H1 (cell line): ENCODE data around the gene HAO2. TPM values are rescaled to one million over a fixed set of nuclear protein-coding genes. Genes with fewer than 3 reads are reported as not detected.

Experiments used
- CTCF ChIA-PET: fragments of 300-600 bp; sonication (Branson Sonifier 250); formaldehyde crosslinking; loops from one replicate; lab custom pipeline; 2021; ENCODE audit not compliant: partially characterized antibody; lab: Charles Lee
- POLR2A ChIA-PET: fragments of 300-600 bp; sonication (Branson Sonifier 250); formaldehyde crosslinking; loops from one replicate; lab custom pipeline; 2021; ENCODE audit warnings: inconsistent platforms; ENCODE audit not compliant: partially characterized antibody; lab: Charles Lee
- DNase-seq, 2 experiments: peaks; one replicate each; pipeline versions ENCODE4 v3.0.0 to v3.0.0-alpha.2; 2010 to 2022; ENCODE audit warnings: low spot score in 2 of 2, low read depth in 1 of 2, mixed read lengths in 1 of 2
- FAIRE-seq: peaks from 2 replicates; lab custom pipeline; 2011; peaks lifted over from hg19 to GRCh38; lab: Jason Lieb, UNC
- H2AFZ ChIP-seq: 2 replicates; pipeline ENCODE4 v1.8.1; 2012; ENCODE audit warnings: low read length, inconsistent platforms
- H2AK5ac ChIP-seq: 2 replicates; pipeline ENCODE4 v1.6.1; 2013; ENCODE audit warnings: low read depth, low read length
- H2BK120ac ChIP-seq: replicated peaks from 2 replicates; pipeline ENCODE3; 2013; ENCODE audit warnings: low read depth, low read length, inconsistent platforms
- H2BK12ac ChIP-seq: 2 replicates; pipeline ENCODE4 v1.6.1; 2013; ENCODE audit warnings: low read depth, low read length
- H2BK15ac ChIP-seq: 2 replicates; pipeline ENCODE4 v1.6.1; 2013; ENCODE audit warnings: low read length
- H2BK20ac ChIP-seq: 2 replicates; pipeline ENCODE4 v1.6.1; 2013; ENCODE audit warnings: low read length
- H2BK5ac ChIP-seq: 2 replicates; pipeline ENCODE4 v1.6.1; 2013; ENCODE audit warnings: low read depth, low read length
- H3K14ac ChIP-seq: 2 replicates; pipeline ENCODE4 v1.6.1; 2013; ENCODE audit warnings: inconsistent platforms; ENCODE audit not compliant: insufficient read length
- H3K18ac ChIP-seq: 2 replicates; pipeline ENCODE4 v1.6.1; 2013; ENCODE audit warnings: low read length; ENCODE audit errors: extremely low read depth
- H3K23ac ChIP-seq: 2 replicates; pipeline ENCODE4 v1.6.1; 2013; ENCODE audit warnings: inconsistent platforms; ENCODE audit not compliant: insufficient read length
- H3K23me2 ChIP-seq: 2 replicates; pipeline ENCODE4 v1.6.1; 2013; ENCODE audit warnings: low read depth, low read length
- H3K27ac ChIP-seq: 2 replicates; pipeline ENCODE4 v1.6.1; 2011; ENCODE audit warnings: low read depth, low read length, inconsistent platforms
- H3K27me3 ChIP-seq, 4 experiments: replicated peaks in 1 of 4; 1 replicate in 1 of 4; 2 replicates in 3 of 4; pipeline versions ENCODE4 v1.6.1 to v1.8.1; 2011 to 2013; ENCODE audit warnings: low read length in 3 of 4, mild to moderate bottlenecking in 3 of 4, inconsistent platforms in 2 of 4, mixed read lengths in 2 of 4, moderate library complexity in 1 of 4; ENCODE audit not compliant: control insufficient read depth in 3 of 4, insufficient read depth in 3 of 4; ENCODE audit errors: extremely low read depth in 1 of 4
- H3K36me3 ChIP-seq, 4 experiments: 2 replicates each; pipeline versions ENCODE4 v1.6.1 to v1.8.1; 2011 to 2013; ENCODE audit warnings: mild to moderate bottlenecking in 4 of 4, low read length in 3 of 4, moderate library complexity in 2 of 4, control low read depth in 1 of 4, inconsistent platforms in 1 of 4; ENCODE audit not compliant: insufficient read depth in 4 of 4, control insufficient read depth in 2 of 4
- H3K4ac ChIP-seq: replicated peaks from 2 replicates; pipeline ENCODE3; 2013; ENCODE audit warnings: low read length, low read depth, mixed read lengths, inconsistent platforms; ENCODE audit not compliant: insufficient read length
- H3K4me1 ChIP-seq, 4 experiments: replicated peaks in 1 of 4; 1 replicate in 1 of 4; 2 replicates in 3 of 4; pipeline versions ENCODE4 v1.6.1 to v1.8.1; 2011 to 2013; ENCODE audit warnings: low read length in 3 of 4, inconsistent platforms in 2 of 4, mixed read lengths in 1 of 4; ENCODE audit not compliant: insufficient read depth in 4 of 4, control insufficient read depth in 3 of 4
- H3K4me2 ChIP-seq, 2 experiments: 2 replicates each; pipeline versions ENCODE4 v1.6.1 to v1.8.1; 2011 to 2013; ENCODE audit warnings: low read depth in 2 of 2, low read length in 2 of 2, control low read depth in 1 of 2, inconsistent platforms in 1 of 2, mild to moderate bottlenecking in 1 of 2; ENCODE audit not compliant: insufficient read depth in 1 of 2
- H3K4me3 ChIP-seq, 4 experiments: fragments of 200-600, 300-600 bp in 1 of 4; sonication (generic), shearing (Covaris generic), sonication (Bioruptor Twin) in 1 of 4; 2 replicates each; pipeline versions ENCODE4 v1.5.1 to v1.8.1; 2011 to 2016; ENCODE audit warnings: low read length in 4 of 4, low read depth in 3 of 4, control low read depth in 2 of 4, inconsistent platforms in 2 of 4, mild to moderate bottlenecking in 2 of 4, mixed read lengths in 1 of 4, moderate library complexity in 1 of 4; ENCODE audit not compliant: insufficient read depth in 2 of 4; ENCODE audit errors: extremely low read depth in 1 of 4
- H3K56ac ChIP-seq: replicated peaks from 2 replicates; pipeline ENCODE3; 2013; ENCODE audit warnings: low read depth, mild to moderate bottlenecking, mixed read lengths, low read length, inconsistent platforms; ENCODE audit not compliant: insufficient read length
- H3K79me1 ChIP-seq: 2 replicates; pipeline ENCODE4 v1.6.1; 2013; ENCODE audit warnings: low read depth, low read length, control low read depth
- H3K79me2 ChIP-seq, 2 experiments: 2 replicates each; pipeline versions ENCODE4 v1.6.1 to v1.8.1; 2012 to 2013; ENCODE audit warnings: low read length in 2 of 2, mild to moderate bottlenecking in 2 of 2, inconsistent platforms in 1 of 2; ENCODE audit not compliant: insufficient read depth in 2 of 2, control insufficient read depth in 1 of 2
- H3K9ac ChIP-seq, 4 experiments: replicated peaks in 1 of 4; 1 replicate in 1 of 4; 2 replicates in 3 of 4; pipeline versions ENCODE4 v1.6.1 to v1.8.1; 2011 to 2013; ENCODE audit warnings: low read depth in 3 of 4, low read length in 3 of 4, control low read depth in 2 of 4, mild to moderate bottlenecking in 2 of 4, moderate library complexity in 2 of 4, inconsistent platforms in 1 of 4; ENCODE audit errors: extremely low read depth in 1 of 4
- H3K9me3 ChIP-seq, 2 experiments: 2 replicates each; pipeline versions ENCODE4 v1.6.1 to v1.8.1; 2012 to 2013; ENCODE audit warnings: mild to moderate bottlenecking in 2 of 2, moderate library complexity in 2 of 2, control low read depth in 1 of 2, inconsistent platforms in 1 of 2, low read depth in 1 of 2, low read length in 1 of 2, mixed read lengths in 1 of 2; ENCODE audit not compliant: insufficient read depth in 2 of 2
- H4K20me1 ChIP-seq, 2 experiments: replicated peaks in 1 of 2; 2 replicates each; pipeline versions ENCODE3 to v1.8.1; 2011 to 2013; ENCODE audit warnings: inconsistent platforms in 2 of 2, low read length in 2 of 2, mild to moderate bottlenecking in 1 of 2; ENCODE audit not compliant: insufficient read depth in 2 of 2, control insufficient read depth in 1 of 2
- H4K5ac ChIP-seq: 2 replicates; pipeline ENCODE4 v1.6.1; 2013; ENCODE audit warnings: low read length, low read depth, mixed read lengths, inconsistent platforms; ENCODE audit not compliant: insufficient read length
- H4K8ac ChIP-seq: 2 replicates; pipeline ENCODE4 v1.8.0; 2013; ENCODE audit warnings: mild to moderate bottlenecking, moderate library complexity, low read length, inconsistent platforms; ENCODE audit not compliant: insufficient read depth; ENCODE audit errors: extremely low read depth
- H4K91ac ChIP-seq: replicated peaks from 2 replicates; pipeline ENCODE3; 2013; ENCODE audit warnings: low read length, mixed read lengths, inconsistent platforms; ENCODE audit not compliant: insufficient read length
- ASH2L ChIP-seq: fragments of 200-600, 300-600 bp; sonication (generic); IDR thresholded peaks from one replicate; pipeline ENCODE4 v1.7.1; 2017; ENCODE audit warnings: low read length
- CEBPB ChIP-seq: IDR thresholded peaks from 2 replicates; pipeline ENCODE4 v1.6.1; 2012; ENCODE audit warnings: low read depth, low read length
- CHD1 ChIP-seq: IDR thresholded peaks from 2 replicates; pipeline ENCODE4 v1.6.1; 2012; ENCODE audit warnings: low read depth, low read length, improper control_type of control experiment
- CTBP2 ChIP-seq: IDR thresholded peaks from 2 replicates; pipeline ENCODE4 v1.7.0; 2011; ENCODE audit warnings: borderline replicate concordance, mild to moderate bottlenecking, moderate library complexity, mixed read lengths, low read length; ENCODE audit not compliant: insufficient read depth, insufficient read length
- KDM1A ChIP-seq: fragments of 200-600, 300-600 bp; sonication (generic); IDR thresholded peaks from 2 replicates; pipeline ENCODE4 v1.7.1; 2016; ENCODE audit warnings: mild to moderate bottlenecking, low read length, borderline replicate concordance
- WGBS, 2 experiments: shearing (Covaris generic) in 1 of 2; methylation state at CpG; one replicate each; pipeline versions ENCODE4 v1.1.6 to v1.1.7; 2013 to 2015; ENCODE audit warnings: low lambda C conversion rate in 2 of 2, mixed read lengths in 2 of 2, inconsistent platforms in 1 of 2, low coverage in 1 of 2, missing lambda C conversion rate in 1 of 2; ENCODE audit not compliant: insufficient replicate concordance in 2 of 2, insufficient coverage in 1 of 2, insufficient read length in 1 of 2; ENCODE audit errors: extremely low coverage in 1 of 2, missing lambda C conversion rate in 1 of 2; 5-methylcytosine and 5-hydroxymethylcytosine counted together
- polyA plus RNA-seq, 7 experiments: library from polyadenylated mRNA; depleted of rRNA in 3 of 7; stranded (reverse) in 5 of 7; unstranded in 2 of 7; fragments of >200 nt in 5 of 7; fragments of 200-250 nt in 2 of 7; gene quantifications; 1 replicate in 5 of 7; 2 replicates in 1 of 7; 4 replicates in 1 of 7; pipeline versions ENCODE4 v1.2.1 to v1.2.3, GENCODE V29; 2011 to 2013; ENCODE audit warnings: missing spikeins in 2 of 7, mixed read lengths in 2 of 7
- total RNA-seq: library from RNA; stranded (reverse); fragmentation: NEBNext Ultra II Directional; extraction: Animal tissue kit (Norgen Biotek cat#: 25700); gene quantifications from 2 replicates; pipeline ENCODE4 v1.2.1, GENCODE V29; 2021
- TF ChIP-seq, protein P1 (sequence below): IDR thresholded peaks from 2 replicates; pipeline ENCODE4 v1.6.1; 2012; ENCODE audit warnings: inconsistent platforms
- TF ChIP-seq, protein P2 (sequence below), 3 experiments: IDR thresholded peaks; 1 replicate in 2 of 3; 2 replicates in 1 of 3; pipeline versions ENCODE4 v1.5.1 to v1.6.1; 2011; ENCODE audit warnings: low read length in 3 of 3, mild to moderate bottlenecking in 3 of 3, inconsistent platforms in 2 of 3, low read depth in 1 of 3, moderate library complexity in 1 of 3; ENCODE audit not compliant: insufficient read depth in 1 of 3; ENCODE audit errors: control extremely low read depth in 1 of 3
- TF ChIP-seq, protein P3 (sequence below): IDR thresholded peaks from 2 replicates; pipeline ENCODE4 v1.6.1; 2011; ENCODE audit warnings: low read length, improper control_type of control experiment
- TF ChIP-seq, protein P4 (sequence below): IDR thresholded peaks from 2 replicates; pipeline ENCODE4 v1.6.1; 2011; ENCODE audit warnings: low read depth, mild to moderate bottlenecking, low read length; ENCODE audit not compliant: insufficient read depth

Gene HAO2
- total and polyA plus RNA-seq, 2 of the 8 experiments (the other 6 are each of a cell fraction or from before 2014, with no cell fraction given) = not detected

DNA sequence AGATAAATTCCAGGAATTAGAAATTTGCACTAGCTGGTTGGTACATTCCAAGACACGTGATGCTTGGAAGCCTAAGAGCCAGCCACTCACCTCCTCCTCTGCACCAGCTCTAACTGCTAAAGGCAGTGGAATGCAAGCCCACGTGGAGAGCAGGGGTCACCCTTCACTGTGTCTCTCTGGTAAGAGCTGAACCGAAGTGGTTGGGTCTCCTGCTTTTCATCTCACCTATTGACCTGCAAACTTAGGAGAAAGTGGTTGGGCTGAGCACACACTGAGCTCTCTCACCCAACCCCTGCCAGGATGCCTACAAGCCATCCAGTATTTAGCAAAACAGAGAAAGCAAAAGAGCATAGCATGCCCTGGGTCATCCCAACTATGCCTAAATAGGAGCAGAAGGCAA is 19.3 kb downstream of the HAO2 start:
- no peaks in the 10 kb centered on the region for H3K27me3 ChIP-seq
- WGBS, 2 experiments = 57% methylated on average over 3 of the region's 3 CpGs; no CpG with 5 or more reads in 1 of the 2 experiments
- peak; percentile 75 for FAIRE-seq
- no peaks in the 10 kb centered on the region for H3K79me1 ChIP-seq
- H3K23ac ChIP-seq = no peak overlapping the region
- no peak overlapping the region for H3K9ac ChIP-seq
- H3K56ac ChIP-seq = no peak overlapping the region
- H3K4me1 ChIP-seq = peaks cover 0 to 5% (median 1%) of the 10 kb centered on the region in 4 experiments; a peak in 2 of 7 replicates
- no peak for DNase-seq
- no peak overlapping the region for H2BK12ac ChIP-seq
- no peak overlapping the region for H2BK5ac ChIP-seq
- H3K18ac ChIP-seq = no peak overlapping the region
- no peak overlapping the region for H3K4me2 ChIP-seq
- no peak overlapping the region for H3K27ac ChIP-seq
- H2BK20ac ChIP-seq = no peak overlapping the region
- H3K4ac ChIP-seq = no peak overlapping the region
- ChIA-PET POLR2A (no interaction called here), CTCF (interaction anchor here (0.6 to 1.5 kb wide), 5 partner anchors 14 to 1779 kb away, joined by 3 to 5 read pairs (median 4); no protein-coding TSS in a partner anchor)
- H4K5ac ChIP-seq = no peak overlapping the region
- no peak overlapping the region for H2BK120ac ChIP-seq
- no peaks in the 10 kb centered on the region for H3K9me3 ChIP-seq
- peak overlapping the region; percentile 87 for H2AFZ ChIP-seq
- no peaks in the 10 kb centered on the region for H3K36me3 ChIP-seq
- H4K91ac ChIP-seq = no peak overlapping the region
- no peak overlapping the region for H3K4me3 ChIP-seq
- H3K23me2 ChIP-seq = no peaks in the 10 kb centered on the region
- H2AK5ac ChIP-seq = no peak overlapping the region
- no peaks in the 10 kb centered on the region for H4K20me1 ChIP-seq
- no peak overlapping the region for H2BK15ac ChIP-seq
- no peak overlapping the region for H4K8ac ChIP-seq
- no peaks in the 10 kb centered on the region for H3K79me2 ChIP-seq
- no peak overlapping the region for H3K14ac ChIP-seq
- TF ChIP-seq, protein P1, sequence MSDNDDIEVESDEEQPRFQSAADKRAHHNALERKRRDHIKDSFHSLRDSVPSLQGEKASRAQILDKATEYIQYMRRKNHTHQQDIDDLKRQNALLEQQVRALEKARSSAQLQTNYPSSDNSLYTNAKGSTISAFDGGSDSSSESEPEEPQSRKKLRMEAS = peak; percentile 63; the same call in 1 of the 2 replicates
- TF ChIP-seq KDM1A (no peak), CHD1 (no peak), CEBPB (no peak), CTBP2 (no peak), ASH2L (peak; percentile 31)
- TF ChIP-seq, protein P2, sequence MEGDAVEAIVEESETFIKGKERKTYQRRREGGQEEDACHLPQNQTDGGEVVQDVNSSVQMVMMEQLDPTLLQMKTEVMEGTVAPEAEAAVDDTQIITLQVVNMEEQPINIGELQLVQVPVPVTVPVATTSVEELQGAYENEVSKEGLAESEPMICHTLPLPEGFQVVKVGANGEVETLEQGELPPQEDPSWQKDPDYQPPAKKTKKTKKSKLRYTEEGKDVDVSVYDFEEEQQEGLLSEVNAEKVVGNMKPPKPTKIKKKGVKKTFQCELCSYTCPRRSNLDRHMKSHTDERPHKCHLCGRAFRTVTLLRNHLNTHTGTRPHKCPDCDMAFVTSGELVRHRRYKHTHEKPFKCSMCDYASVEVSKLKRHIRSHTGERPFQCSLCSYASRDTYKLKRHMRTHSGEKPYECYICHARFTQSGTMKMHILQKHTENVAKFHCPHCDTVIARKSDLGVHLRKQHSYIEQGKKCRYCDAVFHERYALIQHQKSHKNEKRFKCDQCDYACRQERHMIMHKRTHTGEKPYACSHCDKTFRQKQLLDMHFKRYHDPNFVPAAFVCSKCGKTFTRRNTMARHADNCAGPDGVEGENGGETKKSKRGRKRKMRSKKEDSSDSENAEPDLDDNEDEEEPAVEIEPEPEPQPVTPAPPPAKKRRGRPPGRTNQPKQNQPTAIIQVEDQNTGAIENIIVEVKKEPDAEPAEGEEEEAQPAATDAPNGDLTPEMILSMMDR (IDR thresholded peaks at IDR 0.05; ENCODE audit: control extremely low read depth in 1 of 3, insufficient read depth in 1 of 3, low read depth in 1 of 3, low read length in 3 of 3) = no peak
- TF ChIP-seq, protein P3, sequence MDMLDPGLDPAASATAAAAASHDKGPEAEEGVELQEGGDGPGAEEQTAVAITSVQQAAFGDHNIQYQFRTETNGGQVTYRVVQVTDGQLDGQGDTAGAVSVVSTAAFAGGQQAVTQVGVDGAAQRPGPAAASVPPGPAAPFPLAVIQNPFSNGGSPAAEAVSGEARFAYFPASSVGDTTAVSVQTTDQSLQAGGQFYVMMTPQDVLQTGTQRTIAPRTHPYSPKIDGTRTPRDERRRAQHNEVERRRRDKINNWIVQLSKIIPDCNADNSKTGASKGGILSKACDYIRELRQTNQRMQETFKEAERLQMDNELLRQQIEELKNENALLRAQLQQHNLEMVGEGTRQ = no peak
- TF ChIP-seq, protein P4, sequence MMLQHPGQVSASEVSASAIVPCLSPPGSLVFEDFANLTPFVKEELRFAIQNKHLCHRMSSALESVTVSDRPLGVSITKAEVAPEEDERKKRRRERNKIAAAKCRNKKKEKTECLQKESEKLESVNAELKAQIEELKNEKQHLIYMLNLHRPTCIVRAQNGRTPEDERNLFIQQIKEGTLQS = no peak
